ENCODE measurements around the gene THSD7A. TPM values are rescaled to one million over a fixed set of nuclear protein-coding genes. Genes with fewer than 3 reads are reported as not detected.
"Not testable (repeated sequence)": the region's sequence is repeated elsewhere in the genome, so short reads cannot be mapped to it uniquely, and the experiment has no call there.

The THSD7A gene
- total RNA-seq, 1 donor from 2014 or later, result 1.0 TPM

DNA sequence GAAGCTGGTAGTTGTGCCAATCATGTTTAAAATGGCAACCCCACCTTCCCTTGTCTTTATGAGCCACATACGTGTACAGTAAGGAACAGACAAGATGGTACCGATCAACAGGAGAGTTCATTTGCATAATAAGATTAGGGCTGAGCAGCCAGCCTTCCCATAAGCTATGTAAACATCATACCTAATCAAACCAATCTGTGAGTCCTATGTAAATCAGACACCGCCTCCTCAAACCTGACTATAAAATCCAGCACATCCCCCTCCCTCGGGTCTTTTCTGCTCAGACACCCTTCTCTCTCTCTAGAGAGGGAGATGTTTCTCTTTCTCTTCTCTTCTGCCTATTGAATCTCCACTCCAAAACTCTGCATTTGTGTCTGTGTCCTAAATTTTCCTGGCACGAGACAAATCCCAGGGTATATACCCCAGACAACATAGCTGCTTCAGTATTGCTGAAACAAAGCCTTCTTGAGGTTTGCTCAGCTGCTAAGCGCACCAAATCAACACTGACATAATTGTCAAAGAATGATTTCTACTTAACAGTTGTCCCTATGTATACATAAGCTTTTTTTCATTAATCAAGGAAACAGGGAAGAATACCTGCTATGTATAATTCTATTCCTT is 279.2 kb downstream of the THSD7A start:
- DNase-seq, result no peak
- ATAC-seq, result no peak
- intact Hi-C loops (cut with micrococcal nuclease), result no loop called here

DNA sequence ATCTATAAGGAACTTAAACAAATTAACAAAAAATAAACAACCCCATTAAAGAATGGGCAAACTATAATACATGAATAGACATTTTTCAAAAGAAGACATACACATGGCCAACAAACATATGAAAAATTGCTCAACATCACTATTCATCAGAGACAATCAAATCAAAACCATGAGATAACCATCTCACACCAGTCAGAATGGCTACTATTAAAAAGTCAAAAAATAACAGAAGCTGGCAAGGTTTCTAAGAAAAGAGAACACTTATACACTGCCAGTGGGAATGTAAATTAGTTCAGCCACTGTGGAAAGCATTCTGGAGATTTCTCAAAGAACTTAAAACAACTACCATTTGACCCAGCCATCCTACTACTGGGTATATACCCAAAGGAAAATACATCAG is 280.5 kb downstream of the THSD7A start:
- no peak for ATAC-seq
- intact Hi-C loops (cut with micrococcal nuclease), result no loop called here

GRCh38 chr7:11548532-11548931 is 283.5 kb downstream of the THSD7A start:
- ATAC-seq (no peak), DNase-seq (no peak)
- intact Hi-C loops (cut with micrococcal nuclease), result no loop called here

More for the DNA sequence above, 280.5 kb downstream of the THSD7A start:
- no peak for DNase-seq

DNA sequence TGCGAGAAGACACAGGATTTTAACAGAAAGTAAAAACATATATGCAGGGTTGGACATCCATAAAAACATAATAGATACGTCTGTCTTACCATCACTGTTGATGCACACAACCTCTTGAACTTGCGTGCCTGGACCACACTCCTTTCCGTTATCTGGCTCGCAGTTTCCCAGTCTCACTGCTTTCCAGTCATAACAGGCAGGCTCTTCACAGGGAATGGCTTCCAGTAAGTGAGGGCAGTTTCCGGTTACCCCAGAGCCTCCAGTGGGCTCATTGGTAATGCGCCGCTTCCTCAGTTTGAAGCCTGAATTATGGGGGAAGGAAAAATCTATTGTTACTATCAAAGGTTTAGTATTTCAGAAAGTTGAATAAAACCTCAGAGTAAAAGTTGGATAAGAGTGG is 290.7 kb downstream of the THSD7A start:
- intact Hi-C loops (cut with micrococcal nuclease), result no loop called here
- ATAC-seq, result no peak
- DNase-seq, result no peak

- DNase-seq (no peak), ATAC-seq (peak; percentile 55)
- intact Hi-C loops (cut with micrococcal nuclease), result no loop called here
Measured at GRCh38 chr7:11540271-11540761, 291.7 kb downstream of the THSD7A start.

DNA sequence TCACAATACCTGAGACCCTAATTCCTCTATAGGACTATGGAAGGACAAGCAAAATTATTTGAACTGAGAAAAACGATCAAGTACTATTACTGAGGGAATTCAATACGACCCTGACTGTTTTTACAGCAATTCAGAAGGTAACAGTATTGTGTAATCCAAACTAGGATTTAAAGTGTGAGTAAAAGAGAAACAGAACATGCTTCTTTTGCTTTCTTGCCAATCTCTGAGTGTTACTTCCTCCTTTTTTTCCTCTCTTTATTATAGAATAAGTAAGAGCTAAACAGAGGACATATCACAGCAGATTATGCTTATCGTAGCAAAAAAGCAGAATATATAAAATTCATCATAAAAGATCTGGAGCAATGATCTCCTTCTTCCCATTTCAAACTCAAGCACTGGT is 292.1 kb downstream of the THSD7A start:
- intact Hi-C loops (cut with micrococcal nuclease), result no loop called here
- DNase-seq (no peak), ATAC-seq (peak; percentile 40)

DNA sequence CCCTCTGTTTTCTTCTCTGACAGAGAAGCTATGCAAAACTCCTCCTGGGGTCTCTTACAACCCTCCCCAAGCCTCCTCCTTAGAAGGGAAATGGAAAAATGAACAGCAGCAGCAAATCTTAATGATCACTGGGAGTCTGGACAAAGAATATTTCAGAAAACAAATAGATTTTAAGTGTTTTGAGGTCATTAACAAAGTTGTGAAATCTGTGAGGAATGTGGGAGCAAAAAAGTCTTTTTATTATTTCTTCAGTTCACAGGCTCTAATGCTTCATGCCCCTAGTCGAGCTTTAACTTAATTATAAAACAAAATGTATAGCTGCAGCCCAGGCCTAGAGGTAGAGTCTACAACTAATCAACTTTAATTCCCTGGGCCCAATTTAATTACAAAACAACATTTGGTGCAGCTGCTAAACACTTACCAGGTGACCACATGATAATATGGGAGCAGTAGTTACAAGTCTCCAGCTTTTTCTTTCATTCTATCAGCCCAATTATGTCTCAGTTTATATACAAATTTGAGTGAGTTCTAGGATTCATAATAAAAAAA is 293.2 kb downstream of the THSD7A start:
- ATAC-seq, result no peak
- intact Hi-C loops (cut with micrococcal nuclease), result no loop called here
- no peak for DNase-seq

DNA sequence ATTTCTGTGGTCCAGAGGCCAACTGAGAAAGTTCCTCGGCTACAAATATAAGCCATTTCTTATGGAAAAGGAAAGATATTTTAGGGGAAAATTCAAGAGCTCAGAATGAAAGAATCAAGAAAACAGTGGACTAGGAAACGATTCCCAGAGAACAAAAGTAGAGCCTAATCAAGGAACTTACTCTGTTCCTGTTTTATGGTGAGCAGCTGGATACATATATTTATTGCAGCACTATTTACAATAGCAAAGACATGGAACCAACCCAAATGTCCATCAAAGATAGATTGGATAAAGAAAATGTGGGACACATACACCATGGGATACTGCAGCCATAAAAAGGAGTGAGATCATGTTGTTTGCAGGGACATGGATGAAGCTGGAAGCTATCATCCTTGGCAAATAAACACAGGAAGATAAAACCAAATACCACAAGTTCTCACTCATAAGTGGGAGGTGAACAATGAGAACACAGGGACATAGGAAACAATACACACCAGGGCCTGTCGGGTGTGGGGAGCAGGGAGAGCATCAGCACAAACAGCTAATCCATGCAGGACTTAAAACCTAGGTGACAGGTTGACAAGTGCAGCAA is 298.7 kb downstream of the THSD7A start:
- intact Hi-C loops (cut with micrococcal nuclease), result no loop called here
- ATAC-seq (no peak), DNase-seq (no peak)

GRCh38 chr7:11529382-11529781 is 302.6 kb downstream of the THSD7A start:
- no peak for DNase-seq
- intact Hi-C loops (cut with micrococcal nuclease), result no loop called here
- no peak for ATAC-seq

GRCh38 chr7:11527707-11528106 is 304.3 kb downstream of the THSD7A start:
- intact Hi-C loops (cut with micrococcal nuclease), result no loop called here
- no peak for ATAC-seq
- DNase-seq, result no peak

- DNase-seq, result no peak
- ATAC-seq, result no peak
- intact Hi-C loops (cut with micrococcal nuclease), result no loop called here
Measured at GRCh38 chr7:11524476-11525397, 307.3 kb downstream of the THSD7A start.

DNA sequence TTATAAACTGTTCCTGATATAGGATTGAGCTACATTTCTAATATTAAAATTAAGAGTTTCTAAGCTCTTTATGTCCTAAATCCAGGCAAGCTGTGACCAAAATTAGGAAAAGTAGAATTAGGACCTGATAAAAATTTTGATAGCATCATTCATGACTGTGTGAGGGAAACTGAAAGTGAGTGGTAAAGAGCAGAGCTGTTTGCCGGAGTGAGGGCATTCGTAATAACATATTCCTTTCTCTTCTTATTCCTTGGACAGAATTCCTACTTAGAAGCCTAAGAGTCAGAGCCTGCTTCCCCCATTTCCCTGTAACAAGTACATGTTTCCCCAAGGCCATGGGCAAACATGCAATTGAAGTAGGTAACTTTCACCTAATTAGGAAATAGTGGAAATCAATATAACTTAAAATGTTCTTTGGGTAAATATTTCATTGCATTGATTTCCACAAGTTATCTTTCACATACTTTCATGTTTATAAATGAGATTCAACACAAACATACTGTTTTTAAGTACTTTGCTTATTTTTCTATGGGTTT is 310.0 kb downstream of the THSD7A start:
- ATAC-seq; intact Hi-C loops (cut with micrococcal nuclease); DNase-seq: not testable (repeated sequence)

DNA sequence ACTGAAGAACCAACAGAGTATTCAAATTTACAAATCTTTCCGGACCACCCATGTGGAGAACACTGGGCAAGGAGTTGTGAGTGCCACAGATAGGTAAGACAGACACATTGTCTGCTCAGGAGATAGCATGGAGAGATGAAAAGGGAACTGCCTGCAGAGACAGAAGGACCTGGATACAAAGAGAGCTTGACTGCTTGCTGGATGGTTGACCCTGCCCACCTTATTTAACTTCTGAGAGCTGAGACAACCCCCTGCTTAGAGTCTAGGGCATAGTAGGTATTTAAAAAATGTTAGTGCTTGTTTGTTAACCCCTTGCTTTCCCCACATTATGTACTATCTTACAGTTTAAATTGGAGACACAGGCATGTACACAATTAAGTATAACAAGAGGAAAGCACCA is 314.1 kb downstream of the THSD7A start:
- intact Hi-C loops (cut with micrococcal nuclease), result no loop called here
- ATAC-seq (no peak), DNase-seq (no peak)

- intact Hi-C loops (cut with micrococcal nuclease), result no loop called here
- no peak for DNase-seq
- no peak for ATAC-seq
Measured at GRCh38 chr7:11516328-11516727, 315.7 kb downstream of the THSD7A start.

GRCh38 chr7:11513460-11513859 is 318.5 kb downstream of the THSD7A start:
- ATAC-seq, result no peak
- intact Hi-C loops (cut with micrococcal nuclease), result no loop called here
- no peak for DNase-seq

DNA sequence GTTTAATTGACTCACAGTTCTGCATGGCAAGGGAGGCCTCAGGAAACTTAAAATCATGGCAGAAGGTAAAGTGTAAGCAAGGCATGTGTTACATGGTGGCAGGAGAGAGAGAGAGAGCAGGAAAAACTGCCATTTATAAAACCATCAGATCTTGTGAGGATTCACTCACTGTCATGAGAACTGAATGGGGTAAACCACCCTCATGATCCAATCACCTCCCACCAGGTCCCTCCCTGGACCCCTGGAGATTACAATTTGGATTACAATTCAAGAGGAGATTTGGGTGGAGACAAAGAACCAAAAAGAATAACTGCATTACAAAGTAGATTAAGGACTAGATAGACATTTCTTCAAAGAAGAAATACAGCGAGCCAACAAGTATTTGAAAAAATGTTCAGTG is 324.1 kb downstream of the THSD7A start:
- intact Hi-C loops (cut with micrococcal nuclease), result no loop called here
- no peak for ATAC-seq
- no peak for DNase-seq

DNA sequence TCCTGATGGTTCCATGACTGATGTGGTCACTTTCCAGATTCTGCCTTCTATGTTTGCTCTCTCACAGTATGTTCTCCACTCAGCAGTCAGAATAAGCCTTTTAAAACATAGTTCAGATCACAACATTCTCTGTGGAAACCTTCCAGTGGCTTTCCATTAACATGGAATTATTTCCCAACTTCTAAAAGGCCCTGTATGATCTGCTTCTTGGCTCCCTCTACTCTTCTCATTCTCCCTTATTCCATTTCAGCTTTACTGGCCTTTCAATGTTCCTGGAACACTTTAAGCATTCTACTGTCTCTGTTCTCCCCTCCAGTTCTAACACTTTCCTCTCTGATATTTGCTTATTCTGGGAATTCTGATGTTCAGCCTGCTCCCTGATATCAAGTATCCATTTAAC is 325.6 kb downstream of the THSD7A start:
- intact Hi-C loops (cut with micrococcal nuclease), result no loop called here
- DNase-seq, result no peak
- ATAC-seq, result no peak

DNA sequence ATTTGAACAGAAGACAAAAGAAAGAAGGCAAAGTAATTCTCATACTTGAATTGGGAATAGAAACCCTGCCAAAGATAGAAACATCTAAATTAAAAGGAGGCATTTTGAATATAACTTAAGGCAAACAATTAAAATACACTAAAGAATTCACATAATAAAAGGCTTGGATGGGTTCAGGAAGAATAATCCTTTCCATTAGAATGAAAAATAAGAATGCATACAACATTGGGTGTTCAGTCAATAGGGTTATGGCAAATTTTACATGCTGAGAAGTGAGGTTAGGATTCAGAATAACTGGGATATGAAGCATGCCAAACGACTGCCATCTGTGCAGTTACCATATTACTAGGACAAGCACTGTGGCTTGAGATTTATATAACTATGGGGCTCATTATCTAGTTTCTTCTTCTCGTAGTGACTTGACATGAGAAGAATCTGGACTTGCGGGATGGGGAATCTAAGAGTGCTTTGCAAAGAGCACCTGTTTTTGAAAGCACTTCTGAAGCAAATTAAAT is 326.5 kb downstream of the THSD7A start:
- DNase-seq, result no peak
- intact Hi-C loops (cut with micrococcal nuclease), result no loop called here
- ATAC-seq, result no peak

DNA sequence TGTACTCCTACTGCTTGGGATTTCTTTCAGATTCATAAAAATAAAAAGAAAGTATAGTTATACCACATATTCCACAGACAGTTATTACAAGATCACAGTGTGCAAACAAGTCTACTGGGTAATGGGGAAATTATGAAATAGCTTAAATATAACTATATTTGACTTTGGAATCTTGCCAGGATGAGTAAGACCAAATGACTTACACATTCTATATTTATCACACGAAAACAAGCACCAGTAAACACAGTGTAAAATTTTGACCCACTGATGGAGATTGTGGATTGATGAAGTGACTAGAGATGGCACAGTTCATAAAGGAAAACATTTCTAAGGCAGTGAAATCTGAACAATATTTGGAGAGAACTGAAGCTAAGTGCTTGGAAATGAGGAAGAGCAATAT is 339.7 kb downstream of the THSD7A start:
- intact Hi-C loops (cut with micrococcal nuclease), result no loop called here
- DNase-seq, result no peak
- ATAC-seq, result no peak

Measured in left ventricle myocardium superior (tissue), 1 donor.